GM18505 (cell line): ENCODE results near the gene MICU1.

ENCODE experiments used
- ATAC-seq: cut with Tn5 transposase; IDR thresholded peaks from one replicate; pipeline ENCODE4 v1.9.1; 2021; ENCODE audit not compliant: unreplicated experiment
- POLR2A ChIP-seq: IDR thresholded peaks from 4 replicates; pipeline ENCODE4 v1.6.1; 2011; ENCODE audit warnings: borderline replicate concordance; ENCODE audit not compliant: insufficient read depth, insufficient read length; ENCODE audit errors: extremely low read depth

The MICU1 gene

GRCh38 chr10:72523932-72524396 lies 101.9 kb downstream of the MICU1 start:
- no peak for ATAC-seq
- no peak for TF ChIP-seq POLR2A

- ATAC-seq = no peak
- TF ChIP-seq POLR2A = no peak
These were observed 102.8 kb downstream of the MICU1 start for GRCh38 chr10:72523062-72523461.

- ATAC-seq = no peak
- TF ChIP-seq POLR2A = no peak
These were observed 108.6 kb downstream of the MICU1 start for GRCh38 chr10:72517244-72517643.

GRCh38 chr10:72515455-72515854 lies 110.4 kb downstream of the MICU1 start:
- no peak for TF ChIP-seq POLR2A
- no peak for ATAC-seq

GRCh38 chr10:72513910-72514309 lies 112.0 kb downstream of the MICU1 start:
- no peak for ATAC-seq
- TF ChIP-seq POLR2A = no peak

- TF ChIP-seq POLR2A = no peak
- ATAC-seq = no peak
These were observed 114.4 kb downstream of the MICU1 start for GRCh38 chr10:72511459-72511858.

GRCh38 chr10:72509941-72510340 lies 115.9 kb downstream of the MICU1 start:
- TF ChIP-seq POLR2A = no peak
- no peak for ATAC-seq

- TF ChIP-seq POLR2A = no peak
These were observed 116.6 kb downstream of the MICU1 start for GRCh38 chr10:72509206-72509799.

GRCh38 chr10:72508033-72508432 lies 117.8 kb downstream of the MICU1 start:
- no peak for ATAC-seq
- no peak for TF ChIP-seq POLR2A

More at GRCh38 chr10:72509206-72509799, 116.6 kb downstream of the MICU1 start:
- ATAC-seq = no peak

- no peak for ATAC-seq
- TF ChIP-seq POLR2A = no peak
These were observed 119.4 kb downstream of the MICU1 start for GRCh38 chr10:72506474-72506873.

- no peak for ATAC-seq
- TF ChIP-seq POLR2A = no peak
These were observed 120.4 kb downstream of the MICU1 start for GRCh38 chr10:72505435-72505834.

GRCh38 chr10:72503694-72504438 lies 122.0 kb downstream of the MICU1 start:
- ATAC-seq = no peak
- no peak for TF ChIP-seq POLR2A

GRCh38 chr10:72503241-72503640 lies 122.6 kb downstream of the MICU1 start:
- TF ChIP-seq POLR2A = no peak
- ATAC-seq = no peak

GRCh38 chr10:72502581-72502980 lies 123.3 kb downstream of the MICU1 start:
- ATAC-seq = no peak
- no peak for TF ChIP-seq POLR2A
